ENCODE results near the gene NDRG3.
A peak's percentile ranks its signal among the peaks of the same experiment; 100 is the strongest.

NDRG3 gene

DNA sequence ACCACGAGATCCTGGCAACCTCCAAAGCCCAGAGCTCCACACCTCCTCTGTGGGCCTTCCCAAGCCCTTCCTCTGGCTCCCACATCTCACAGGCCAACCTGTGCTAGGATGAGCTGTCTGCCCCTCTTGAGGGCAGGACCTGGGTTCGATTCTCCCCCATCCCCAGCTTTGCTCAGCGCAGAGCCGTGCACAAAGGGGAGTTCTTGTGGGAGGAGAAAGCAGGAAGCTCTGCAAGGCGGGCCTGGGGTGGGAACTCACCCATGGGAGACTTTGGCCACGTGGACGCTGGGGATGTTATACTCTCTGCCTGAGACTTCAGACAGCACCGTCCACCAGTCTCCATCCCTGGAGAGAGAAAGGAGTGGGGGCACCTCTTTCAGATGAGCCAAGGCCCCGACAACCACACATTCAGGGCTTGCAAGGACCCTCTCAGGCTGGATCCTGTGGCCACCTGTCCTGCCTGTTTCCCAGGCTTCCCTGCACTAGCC is 112.6 kb downstream of the NDRG3 start:
- H3K4ac ChIP-seq (ENCODE audit: low read length), result no peak overlapping the region
- peaks cover 0 to 6% of the 10 kb centered on the region in 2 donors for H3K4me1 ChIP-seq (ENCODE audit: control insufficient read depth in 2 of 2, insufficient read depth in 1 of 2, low read depth in 1 of 2, low read length in 2 of 2)
- no peak overlapping the region for H3K4me2 ChIP-seq (ENCODE audit: insufficient read depth, low read length, poor library complexity, severe bottlenecking)
- H3K14ac ChIP-seq (ENCODE audit: low read length), result no peak overlapping the region
- no peak for DNase-seq (ENCODE audit: low spot score)
- no peak overlapping the region for H3K23ac ChIP-seq (ENCODE audit: low read depth, low read length, poor library complexity)
- no peak overlapping the region for H4K91ac ChIP-seq (ENCODE audit: low read depth, low read length, poor library complexity)
- peak overlapping the region; percentile 16 for H2BK15ac ChIP-seq (ENCODE audit: low read length)
- no peak overlapping the region for H4K8ac ChIP-seq (ENCODE audit: low read depth, low read length)
- H3K36me3 ChIP-seq (replicated peaks in 1 of 2; ENCODE audit: control insufficient read depth in 2 of 2, insufficient read depth in 2 of 2, low read length in 2 of 2), result no peaks in the 10 kb centered on the region
- no peak overlapping the region for H3K4me3 ChIP-seq (ENCODE audit: low read length in 2 of 2)
- no peak overlapping the region for H3K9ac ChIP-seq (ENCODE audit: low read depth, low read length, poor library complexity)
- H3K27me3 ChIP-seq (ENCODE audit: control insufficient read depth in 3 of 3, insufficient read depth in 3 of 3, low read depth in 1 of 3, low read length in 3 of 3), result peaks cover 0 to 5% (median 0%) of the 10 kb centered on the region in 3 experiments
- peak overlapping the region; percentile 8 for H2AK5ac ChIP-seq (ENCODE audit: low read depth, low read length)
- no peak overlapping the region for H3K27ac ChIP-seq (replicated peaks; ENCODE audit: low read length)
- no CpG with 5 or more reads among the region's 9 CpGs for WGBS, 2 donors (ENCODE audit: extremely low coverage in 2 of 2, insufficient read length in 2 of 2, insufficient replicate concordance in 1 of 2)
- H3K9me3 ChIP-seq (replicated peaks in 1 of 2; ENCODE audit: control insufficient read depth in 2 of 2, insufficient read depth in 1 of 2, low read depth in 1 of 2, low read length in 2 of 2), result no peaks in the 10 kb centered on the region
- H3K79me1 ChIP-seq (ENCODE audit: low read depth, low read length), result peaks cover 3% of the 10 kb centered on the region
- H2BK12ac ChIP-seq (ENCODE audit: low read length), result no peak overlapping the region
- peak overlapping the region; percentile 80 for H3K18ac ChIP-seq (ENCODE audit: low read length)
- H2BK5ac ChIP-seq (ENCODE audit: low read length), result no peak overlapping the region
- no peak overlapping the region for H2AFZ ChIP-seq (ENCODE audit: low read length)
- no peak overlapping the region for H2BK120ac ChIP-seq (ENCODE audit: low read depth, low read length)

DNA sequence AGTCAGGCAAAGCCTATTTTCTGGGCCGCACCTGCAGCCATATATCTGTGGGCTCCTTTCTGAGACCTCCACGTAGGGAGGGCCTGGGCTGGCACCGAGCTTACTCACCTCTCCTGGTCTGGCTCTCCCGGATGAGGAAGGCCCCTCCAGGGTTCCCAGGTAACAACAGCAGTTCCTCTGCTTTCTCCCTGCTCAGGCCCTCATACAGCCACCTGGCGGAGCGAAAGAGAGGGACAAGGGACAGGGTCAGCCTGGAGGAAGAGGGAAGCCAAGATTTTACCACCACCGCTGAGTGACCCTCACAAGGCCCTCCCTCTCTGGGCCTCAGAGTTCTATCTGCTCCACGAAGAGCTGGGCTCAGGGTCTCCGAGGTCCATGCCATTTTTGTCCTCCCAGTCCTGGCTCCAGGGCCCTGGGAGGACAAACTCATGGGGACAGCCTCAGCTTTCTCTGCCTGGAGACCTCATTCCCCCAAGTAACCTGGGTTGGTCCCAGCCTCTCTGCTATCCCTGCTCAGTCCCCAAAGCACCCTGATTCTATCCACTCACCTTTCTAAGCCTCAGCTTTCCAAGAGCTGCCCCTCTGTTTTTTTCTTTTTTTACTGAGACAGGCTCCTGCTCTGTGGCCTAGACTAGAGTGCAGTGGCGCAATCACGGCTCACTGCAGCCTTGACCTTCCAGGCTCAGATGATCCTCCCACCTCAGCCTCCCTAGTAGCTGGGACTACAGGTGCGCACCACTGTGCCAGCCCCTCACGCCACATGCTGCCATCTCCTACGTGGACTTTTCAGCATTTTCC is 113.2 kb downstream of the NDRG3 start:
- no peak for DNase-seq (ENCODE audit: low spot score)
- Histone ChIP-seq H2AK5ac (ENCODE audit: low read depth, low read length) (peak overlapping the region; percentile 68), H3K9me3 (replicated peaks in 1 of 2; ENCODE audit: control insufficient read depth in 2 of 2, insufficient read depth in 1 of 2, low read depth in 1 of 2, low read length in 2 of 2) (no peaks in the 10 kb centered on the region), H3K4me1 (ENCODE audit: control insufficient read depth in 2 of 2, insufficient read depth in 1 of 2, low read depth in 1 of 2, low read length in 2 of 2) (peaks cover 0 to 6% of the 10 kb centered on the region in 2 donors), H2BK15ac (ENCODE audit: low read length) (peak overlapping the region; percentile 16), H4K8ac (ENCODE audit: low read depth, low read length) (no peak overlapping the region), H3K27ac (replicated peaks; ENCODE audit: low read length) (no peak overlapping the region), H3K4me3 (ENCODE audit: low read length in 2 of 2) (no peak overlapping the region), H2BK120ac (ENCODE audit: low read depth, low read length) (no peak overlapping the region), H3K36me3 (replicated peaks in 1 of 2; ENCODE audit: control insufficient read depth in 2 of 2, insufficient read depth in 2 of 2, low read length in 2 of 2) (no peaks in the 10 kb centered on the region), H2BK5ac (ENCODE audit: low read length) (no peak overlapping the region), H3K79me1 (ENCODE audit: low read depth, low read length) (peaks cover 3% of the 10 kb centered on the region), H3K23ac (ENCODE audit: low read depth, low read length, poor library complexity) (no peak overlapping the region), H3K4ac (ENCODE audit: low read length) (no peak overlapping the region), H2AFZ (ENCODE audit: low read length) (no peak overlapping the region), H2BK12ac (ENCODE audit: low read length) (no peak overlapping the region), H3K9ac (ENCODE audit: low read depth, low read length, poor library complexity) (no peak overlapping the region), H3K18ac (ENCODE audit: low read length) (peak overlapping the region; percentile 48), H4K91ac (ENCODE audit: low read depth, low read length, poor library complexity) (no peak overlapping the region), H3K4me2 (ENCODE audit: insufficient read depth, low read length, poor library complexity, severe bottlenecking) (no peak overlapping the region), H3K27me3 (ENCODE audit: control insufficient read depth in 3 of 3, insufficient read depth in 3 of 3, low read depth in 1 of 3, low read length in 3 of 3) (peaks cover 0 to 5% (median 0%) of the 10 kb centered on the region in 3 experiments), H3K14ac (ENCODE audit: low read length) (no peak overlapping the region)
- WGBS, 2 donors (ENCODE audit: extremely low coverage in 2 of 2, insufficient read length in 2 of 2, insufficient replicate concordance in 1 of 2), result no CpG with 5 or more reads among the region's 14 CpGs

DNA sequence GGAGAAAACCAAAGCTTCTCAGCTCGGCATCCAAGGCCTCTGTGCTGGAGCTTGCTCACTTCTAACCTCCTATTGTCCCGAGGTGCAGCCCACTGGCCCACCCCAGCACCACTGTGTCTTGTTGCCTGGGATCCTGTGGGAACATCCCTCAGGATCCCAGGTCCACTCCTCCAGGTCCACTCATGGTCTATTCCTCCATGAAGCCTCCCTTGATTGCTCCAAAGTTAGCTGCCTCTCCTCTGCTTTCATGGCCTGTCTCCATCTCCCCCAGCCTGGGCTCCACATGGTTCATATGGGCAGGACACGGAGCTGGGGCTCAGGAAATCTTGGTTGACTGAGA is 113.8 kb downstream of the NDRG3 start:
- Histone ChIP-seq H3K18ac (ENCODE audit: low read length) (peak overlapping the region; percentile 16), H3K9ac (ENCODE audit: low read depth, low read length, poor library complexity) (no peak overlapping the region), H3K4me2 (ENCODE audit: insufficient read depth, low read length, poor library complexity, severe bottlenecking) (no peak overlapping the region), H3K79me1 (ENCODE audit: low read depth, low read length) (peaks cover 3% of the 10 kb centered on the region), H3K14ac (ENCODE audit: low read length) (no peak overlapping the region), H2AK5ac (ENCODE audit: low read depth, low read length) (peak overlapping the region; percentile 68), H3K4me3 (ENCODE audit: low read length in 2 of 2) (no peak overlapping the region), H2BK120ac (ENCODE audit: low read depth, low read length) (no peak overlapping the region), H2AFZ (ENCODE audit: low read length) (no peak overlapping the region), H3K4ac (ENCODE audit: low read length) (no peak overlapping the region), H3K36me3 (replicated peaks in 1 of 2; ENCODE audit: control insufficient read depth in 2 of 2, insufficient read depth in 2 of 2, low read length in 2 of 2) (no peaks in the 10 kb centered on the region), H2BK15ac (ENCODE audit: low read length) (peak overlapping the region; percentile 6), H4K91ac (ENCODE audit: low read depth, low read length, poor library complexity) (no peak overlapping the region), H3K23ac (ENCODE audit: low read depth, low read length, poor library complexity) (no peak overlapping the region), H2BK5ac (ENCODE audit: low read length) (no peak overlapping the region), H3K9me3 (replicated peaks in 1 of 2; ENCODE audit: control insufficient read depth in 2 of 2, insufficient read depth in 1 of 2, low read depth in 1 of 2, low read length in 2 of 2) (no peaks in the 10 kb centered on the region), H4K8ac (ENCODE audit: low read depth, low read length) (no peak overlapping the region), H3K4me1 (ENCODE audit: control insufficient read depth in 2 of 2, insufficient read depth in 1 of 2, low read depth in 1 of 2, low read length in 2 of 2) (peaks cover 0 to 6% of the 10 kb centered on the region in 2 donors), H2BK12ac (ENCODE audit: low read length) (no peak overlapping the region), H3K27me3 (ENCODE audit: control insufficient read depth in 3 of 3, insufficient read depth in 3 of 3, low read depth in 1 of 3, low read length in 3 of 3) (peaks cover 0 to 5% (median 0%) of the 10 kb centered on the region in 3 experiments), H3K27ac (replicated peaks; ENCODE audit: low read length) (no peak overlapping the region)
- WGBS, 2 donors (ENCODE audit: extremely low coverage in 2 of 2, insufficient read length in 2 of 2, insufficient replicate concordance in 1 of 2), result no CpG with 5 or more reads among the region's 3 CpGs
- no peak for DNase-seq (ENCODE audit: low spot score)

DNA sequence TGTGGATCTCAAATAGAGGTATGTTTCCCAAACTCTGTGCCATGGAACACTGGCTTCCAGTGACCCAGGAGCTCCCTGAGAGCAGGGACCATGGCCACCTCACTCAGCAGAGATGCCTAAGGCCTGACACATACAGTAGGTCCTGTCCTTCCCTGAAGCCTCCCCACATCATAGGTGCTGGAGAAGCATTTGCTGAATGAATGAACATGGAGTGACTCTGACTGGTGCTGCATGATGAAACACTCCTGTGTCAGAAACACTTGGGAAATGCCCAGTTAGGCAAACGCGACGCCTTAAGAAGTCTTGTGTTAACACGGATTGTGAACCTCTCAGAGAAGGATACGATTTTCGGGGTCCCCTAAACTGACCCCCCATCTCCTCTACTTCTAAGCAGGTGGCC is 114.2 kb downstream of the NDRG3 start:
- H3K18ac ChIP-seq (ENCODE audit: low read length), result peak overlapping the region; percentile 2

More for the DNA sequence above, 114.2 kb downstream of the NDRG3 start:
- Histone ChIP-seq H3K14ac (ENCODE audit: low read length) (no peak overlapping the region), H3K4me2 (ENCODE audit: insufficient read depth, low read length, poor library complexity, severe bottlenecking) (no peak overlapping the region), H3K9ac (ENCODE audit: low read depth, low read length, poor library complexity) (no peak overlapping the region), H3K9me3 (replicated peaks in 1 of 2; ENCODE audit: control insufficient read depth in 2 of 2, insufficient read depth in 1 of 2, low read depth in 1 of 2, low read length in 2 of 2) (no peaks in the 10 kb centered on the region), H3K79me1 (ENCODE audit: low read depth, low read length) (peaks cover 3% of the 10 kb centered on the region), H2BK5ac (ENCODE audit: low read length) (no peak overlapping the region), H3K4me3 (ENCODE audit: low read length in 2 of 2) (no peak overlapping the region), H2BK12ac (ENCODE audit: low read length) (no peak overlapping the region), H3K4ac (ENCODE audit: low read length) (no peak overlapping the region), H4K8ac (ENCODE audit: low read depth, low read length) (no peak overlapping the region), H2AFZ (ENCODE audit: low read length) (no peak overlapping the region), H2AK5ac (ENCODE audit: low read depth, low read length) (no peak overlapping the region), H3K4me1 (ENCODE audit: control insufficient read depth in 2 of 2, insufficient read depth in 1 of 2, low read depth in 1 of 2, low read length in 2 of 2) (peaks cover 0 to 6% of the 10 kb centered on the region in 2 donors), H3K23ac (ENCODE audit: low read depth, low read length, poor library complexity) (no peak overlapping the region), H2BK15ac (ENCODE audit: low read length) (no peak overlapping the region), H4K91ac (ENCODE audit: low read depth, low read length, poor library complexity) (no peak overlapping the region), H2BK120ac (ENCODE audit: low read depth, low read length) (no peak overlapping the region), H3K27me3 (ENCODE audit: control insufficient read depth in 3 of 3, insufficient read depth in 3 of 3, low read depth in 1 of 3, low read length in 3 of 3) (peaks cover 0 to 5% (median 0%) of the 10 kb centered on the region in 3 experiments), H3K27ac (replicated peaks; ENCODE audit: low read length) (no peak overlapping the region), H3K36me3 (replicated peaks in 1 of 2; ENCODE audit: control insufficient read depth in 2 of 2, insufficient read depth in 2 of 2, low read length in 2 of 2) (no peaks in the 10 kb centered on the region)
- no CpG with 5 or more reads among the region's 6 CpGs for WGBS, 2 donors (ENCODE audit: extremely low coverage in 2 of 2, insufficient read length in 2 of 2, insufficient replicate concordance in 1 of 2)
- DNase-seq (ENCODE audit: low spot score), result no peak
